ENCODE results near the gene HDDC2. TPM values are rescaled to one million over a fixed set of nuclear protein-coding genes. Genes with fewer than 3 reads are reported as not detected.

The HDDC2 gene
- total RNA-seq, 1 experiment from 2014 or later = 69.8 TPM

GRCh38 chr6:125248136-125248535 is 53.6 kb downstream of the HDDC2 start (continued):
- no peak for TF ChIP-seq ZNF232 (CRISPR knock-in tag; IDR thresholded peaks at IDR 0.05)

DNA sequence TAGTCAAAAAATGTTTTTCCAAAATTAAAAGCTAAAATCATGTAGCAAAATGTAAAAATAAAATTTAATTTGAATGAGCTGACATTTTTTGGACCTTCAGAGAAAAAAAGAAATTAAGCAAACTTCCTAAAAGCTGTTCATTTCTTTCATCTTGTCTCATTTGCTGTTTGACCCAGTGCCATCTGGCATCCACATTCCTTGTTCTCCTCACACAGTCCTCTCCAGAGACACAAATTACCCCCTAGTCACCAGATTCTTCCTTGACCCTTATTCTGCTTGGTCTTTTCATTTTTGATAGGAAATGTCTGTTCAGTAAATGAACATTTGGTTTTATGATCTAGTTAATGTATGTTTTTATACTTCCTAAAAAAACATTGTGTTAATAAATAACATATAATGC is 55.2 kb downstream of the HDDC2 start:
- no peak for ATAC-seq
- peaks cover 21% of the 10 kb centered on the region for H3K9me3 Mint-ChIP-seq
- peaks cover 20% of the 10 kb centered on the region for H3K4me1 Mint-ChIP-seq
- TF ChIP-seq ATF1 (CRISPR knock-in tag; IDR thresholded peaks at IDR 0.05) (no peak), FOXK1 (CRISPR knock-in tag; IDR thresholded peaks at IDR 0.05) (no peak), ZNF232 (CRISPR knock-in tag; IDR thresholded peaks at IDR 0.05) (no peak)
- ChIA-PET POLR2A (no interaction called here), CTCF (interaction anchor here (0.7 to 1.8 kb wide), 2 partner anchors 545 to 710 kb away, joined by 4 to 5 read pairs; partner anchors contain the start of gene HINT3)
- H3K27me3 Mint-ChIP-seq (ENCODE audit: low read depth) = no peaks in the 10 kb centered on the region
- DNase-seq (ENCODE audit: low spot score) = no peak
- peaks cover 11% of the 10 kb centered on the region for H3K36me3 Mint-ChIP-seq
- H3K27ac Mint-ChIP-seq = no peak overlapping the region
- no peak overlapping the region for H3K4me3 Mint-ChIP-seq

DNA sequence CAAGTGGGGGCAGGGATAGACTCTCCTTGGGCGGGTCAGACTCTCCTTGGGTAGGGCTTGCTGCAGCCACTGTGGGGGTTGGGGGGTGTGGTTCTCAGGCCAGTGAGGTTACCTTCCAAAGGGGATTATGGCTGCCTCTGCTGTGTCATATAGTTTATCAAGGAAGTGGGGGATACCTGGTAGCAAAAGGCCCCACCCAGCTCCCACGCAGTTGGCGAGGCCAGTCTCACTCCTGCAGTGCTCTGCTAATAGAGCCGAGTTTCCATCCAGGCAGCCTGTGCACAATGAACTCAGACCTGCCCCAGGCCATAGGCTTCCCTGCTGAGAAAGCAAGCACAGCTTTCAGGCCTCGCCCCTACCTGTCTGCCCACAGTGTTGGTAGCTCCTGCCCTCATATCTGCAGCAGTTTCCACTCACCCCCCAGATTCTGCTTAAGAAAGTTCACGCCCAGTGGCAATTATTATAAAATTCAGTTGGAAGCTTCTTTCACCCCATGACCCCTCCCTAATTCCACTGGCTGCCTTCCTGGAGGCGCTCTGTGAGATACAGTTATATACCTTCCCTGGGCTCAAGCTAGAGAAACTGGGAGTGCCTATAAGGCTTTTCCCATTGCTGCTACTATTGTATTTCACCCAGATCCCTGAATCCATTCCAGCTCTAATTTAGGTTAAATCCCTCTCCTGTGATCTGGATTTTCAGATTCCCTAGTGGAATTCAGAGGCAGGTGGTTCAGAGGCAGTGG is 56.1 kb downstream of the HDDC2 start:
- Mint-ChIP-seq H3K27ac (no peak overlapping the region), H3K9me3 (peaks cover 30% of the 10 kb centered on the region), H3K4me1 (peaks cover 18% of the 10 kb centered on the region), H3K4me3 (no peak overlapping the region), H3K27me3 (ENCODE audit: low read depth) (no peaks in the 10 kb centered on the region), H3K36me3 (peaks cover 18% of the 10 kb centered on the region)
- DNase-seq (ENCODE audit: low spot score) (peak; percentile 43), ATAC-seq (peak; percentile 95)
- ChIA-PET CTCF (interaction anchor here (1.8 kb wide), 1 partner anchor 711 kb away, joined by 5 read pairs; the partner anchor contains the start of gene HINT3), POLR2A (no interaction called here)
- TF ChIP-seq ZNF219 (CRISPR knock-in tag; IDR thresholded peaks at IDR 0.05; ENCODE audit: borderline replicate concordance) (no peak), RORB (CRISPR knock-in tag; IDR thresholded peaks at IDR 0.05) (no peak), NR1H2 (CRISPR knock-in tag; IDR thresholded peaks at IDR 0.05) (no peak), IRF2 (CRISPR knock-in tag; IDR thresholded peaks at IDR 0.05; ENCODE audit: borderline replicate concordance, low read depth) (no peak), ZNF138 (CRISPR knock-in tag; conservative IDR thresholded peaks at IDR 0.05) (no peak), MYBL2 (CRISPR knock-in tag; IDR thresholded peaks at IDR 0.05) (no peak), AR (CRISPR knock-in tag; IDR thresholded peaks at IDR 0.05) (no peak), ZNF232 (CRISPR knock-in tag; IDR thresholded peaks at IDR 0.05) (no peak), OVOL2 (CRISPR knock-in tag; IDR thresholded peaks at IDR 0.05; ENCODE audit: borderline replicate concordance) (no peak), PRDM15 (CRISPR knock-in tag; IDR thresholded peaks at IDR 0.05) (no peak), HMGXB4 (CRISPR knock-in tag; IDR thresholded peaks at IDR 0.05) (no peak), ZBTB21 (CRISPR knock-in tag; IDR thresholded peaks at IDR 0.05; ENCODE audit: borderline replicate concordance) (no peak), ESRRA (CRISPR knock-in tag; IDR thresholded peaks at IDR 0.05; ENCODE audit: borderline replicate concordance) (no peak), KAT7 (CRISPR knock-in tag; IDR thresholded peaks at IDR 0.05; ENCODE audit: borderline replicate concordance) (no peak)
